Prostate gland (tissue), 2 donors: Measurements from ENCODE around the gene CRTAC1. TPM values are rescaled to one million over a fixed set of nuclear protein-coding genes. Genes with fewer than 3 reads are reported as not detected.

Experiments
- DNase-seq: peaks from one replicate; pipeline ENCODE4 v3.0.0-alpha.2; 2019; ENCODE audit warnings: low spot score
- H3K27ac ChIP-seq, 2 donors: fragments of 200-600 bp; sonication (generic); 2 replicates each; pipeline ENCODE4 v1.5.1; 2017 to 2019
- H3K27me3 ChIP-seq: fragments of 200-600 bp; sonication (generic); replicated peaks from 2 replicates; pipeline ENCODE4 v1.5.1; 2019; ENCODE audit not compliant: insufficient read depth
- H3K36me3 ChIP-seq, 2 donors: fragments of 200-600 bp; sonication (generic); 1 replicate in 1 of 2; 2 replicates in 1 of 2; pipeline versions ENCODE4 v1.5.1 to v1.8.1; 2017 to 2019
- H3K4me1 ChIP-seq: fragments of 200-600 bp; sonication (generic); replicated peaks from 2 replicates; pipeline ENCODE4 v1.5.1; 2019
- H3K4me3 ChIP-seq, 2 donors: fragments of 200-600 bp; sonication (generic); 2 replicates each; pipeline ENCODE4 v1.5.1; 2017 to 2019
- H3K9me3 ChIP-seq: fragments of 200-600 bp; sonication (generic); 2 replicates; pipeline ENCODE4 v1.5.1; 2017
- CTCF ChIP-seq, 4 experiments: fragments of 200-600 bp in 2 of 4; fragments of 450-650 bp in 2 of 4; sonication (generic) in 2 of 4; IDR thresholded peaks; 1 replicate in 3 of 4; 2 replicates in 1 of 4; pipeline ENCODE4 v1.5.1; 2016 to 2019; ENCODE audit warnings: antibody characterized with exemption in 4 of 4, mild to moderate bottlenecking in 2 of 4, moderate library complexity in 2 of 4
- POLR2A ChIP-seq: fragments of 450-650 bp; IDR thresholded peaks from one replicate; pipeline ENCODE4 v1.6.1; 2016; ENCODE audit warnings: antibody characterized with exemption, mild to moderate bottlenecking
- POLR2AphosphoS5 ChIP-seq: sonication (generic); formaldehyde crosslinking; IDR thresholded peaks from one replicate; pipeline ENCODE4 v1.6.1; 2017; ENCODE audit warnings: antibody characterized with exemption
- WGBS: methylation state at CpG from one replicate; pipeline ENCODE4 v1.1.5; 2018; 5-methylcytosine and 5-hydroxymethylcytosine counted together
- intact Hi-C: fragments of 100-400 bp; cut with DNase I; formaldehyde crosslinking; loops from one replicate; pipeline ENCODE4 v1.14.2; 2022
- total RNA-seq, 2 donors: library from RNA; depleted of rRNA; stranded (reverse); fragments of >200 nt; gene quantifications; one replicate each; pipeline ENCODE4 v1.1.0, GENCODE V29; 2016

CRTAC1 gene
- total RNA-seq, 2 donors from 2014 or later: 3.8 to 8.9 TPM

GRCh38 chr10:97936126-97936525 is 94.3 kb downstream of the CRTAC1 start:
- Histone ChIP-seq H3K4me1 (no peaks in the 10 kb centered on the region), H3K27ac (no peak overlapping the region), H3K36me3 (no peaks in the 10 kb centered on the region), H3K9me3 (no peaks in the 10 kb centered on the region), H3K4me3 (no peak overlapping the region), H3K27me3 (no peaks in the 10 kb centered on the region)
- no peak for DNase-seq
- intact Hi-C loops: no loop called here
- WGBS: 87% methylated on average over 23 of the region's 23 CpGs
- TF ChIP-seq CTCF (IDR thresholded peaks at IDR 0.05) (no peak), POLR2AphosphoS5 (no peak), POLR2A (no peak)

DNA sequence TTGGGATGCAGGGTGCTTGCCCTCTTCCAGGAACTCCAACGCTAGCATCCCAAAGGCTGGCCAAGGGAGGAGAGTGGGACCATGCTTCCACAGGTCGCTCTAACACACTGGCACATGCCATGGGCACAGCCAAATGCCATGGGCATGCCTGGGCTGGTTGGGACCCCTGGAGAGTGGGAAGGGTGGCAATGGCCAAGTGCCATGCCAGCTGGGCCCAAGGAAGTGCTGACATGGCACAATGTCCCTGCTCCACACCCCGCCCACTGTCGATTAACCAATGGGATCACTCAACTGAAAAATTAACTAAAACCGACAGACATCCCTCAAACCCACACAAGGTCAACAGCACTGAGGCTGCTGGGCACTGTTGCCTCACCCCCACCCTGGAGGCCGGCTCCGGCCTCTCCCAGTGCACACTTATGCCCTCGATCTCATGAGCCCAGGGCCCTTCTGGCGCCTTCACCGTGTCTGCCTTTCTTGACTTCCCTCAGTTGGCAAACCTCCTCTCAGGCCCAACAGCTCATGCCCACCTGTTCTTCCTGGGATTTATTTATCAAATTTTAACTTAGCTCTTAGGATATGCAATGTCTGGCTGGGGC is 97.4 kb downstream of the CRTAC1 start:
- Histone ChIP-seq H3K4me3 (no peak overlapping the region), H3K9me3 (no peaks in the 10 kb centered on the region), H3K27ac (no peak overlapping the region), H3K4me1 (no peaks in the 10 kb centered on the region), H3K36me3 (no peaks in the 10 kb centered on the region), H3K27me3 (peaks cover 5% of the 10 kb centered on the region)
- no peak for DNase-seq
- TF ChIP-seq POLR2A (no peak), CTCF (IDR thresholded peaks at IDR 0.05) (no peak), POLR2AphosphoS5 (no peak)
- intact Hi-C loops: no loop called here
- WGBS: 85% methylated on average over 9 of the region's 10 CpGs

GRCh38 chr10:97931041-97931440 is 99.4 kb downstream of the CRTAC1 start:
- H3K4me3 ChIP-seq: no peak overlapping the region
- no peaks in the 10 kb centered on the region for H3K4me1 ChIP-seq
- intact Hi-C loops: no loop called here
- no peaks in the 10 kb centered on the region for H3K9me3 ChIP-seq
- H3K36me3 ChIP-seq: no peaks in the 10 kb centered on the region
- TF ChIP-seq POLR2AphosphoS5 (no peak), POLR2A (no peak), CTCF (IDR thresholded peaks at IDR 0.05) (no peak)
- WGBS: 53% methylated on average over 4 of the region's 4 CpGs
- no peak for DNase-seq
- peaks cover 5% of the 10 kb centered on the region for H3K27me3 ChIP-seq
- H3K27ac ChIP-seq: no peak overlapping the region

DNA sequence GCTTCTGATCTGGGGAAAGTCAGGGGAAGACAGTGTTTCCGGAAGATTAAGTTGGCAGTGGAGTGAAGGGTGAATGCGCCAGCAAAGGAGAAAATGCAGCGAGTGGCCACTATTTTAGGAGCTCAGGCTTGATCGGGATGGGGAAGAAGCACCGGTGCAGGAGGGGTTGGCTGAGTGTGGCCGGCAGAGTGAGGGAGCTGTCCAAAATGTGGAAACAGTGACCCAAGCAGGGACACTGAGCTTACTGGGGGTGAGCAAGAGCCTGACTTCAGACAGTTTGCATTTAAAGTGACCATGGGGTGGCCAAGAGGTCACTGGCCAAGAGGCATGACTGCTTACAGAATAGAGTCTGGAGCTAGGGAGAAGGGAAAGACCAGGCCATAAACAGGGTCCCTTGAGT is 101.5 kb downstream of the CRTAC1 start:
- Histone ChIP-seq H3K9me3 (no peaks in the 10 kb centered on the region), H3K4me3 (no peak overlapping the region), H3K36me3 (no peaks in the 10 kb centered on the region), H3K4me1 (no peaks in the 10 kb centered on the region), H3K27me3 (peaks cover 5% of the 10 kb centered on the region), H3K27ac (no peak overlapping the region)
- TF ChIP-seq POLR2AphosphoS5: no peak
- TF ChIP-seq CTCF (IDR thresholded peaks at IDR 0.05): no peak
- TF ChIP-seq POLR2A: no peak
- intact Hi-C loops: no loop called here
- no peak for DNase-seq
- 49% methylated on average over 6 of the region's 6 CpGs for WGBS

- TF ChIP-seq POLR2A: no peak
- no peak for TF ChIP-seq CTCF (IDR thresholded peaks at IDR 0.05)
- TF ChIP-seq POLR2AphosphoS5: no peak
- Histone ChIP-seq H3K4me3 (no peak overlapping the region), H3K27ac (no peak overlapping the region), H3K4me1 (no peaks in the 10 kb centered on the region), H3K27me3 (peaks cover 5% of the 10 kb centered on the region), H3K36me3 (no peaks in the 10 kb centered on the region), H3K9me3 (no peaks in the 10 kb centered on the region)
- no peak for DNase-seq
- WGBS: 33% methylated on average over 10 of the region's 10 CpGs
- intact Hi-C loops: no loop called here
These were observed 102.8 kb downstream of the CRTAC1 start for GRCh38 chr10:97927622-97928021.
